ENCODE measurements around the gene MZT2A. TPM values are rescaled to one million over a fixed set of nuclear protein-coding genes. Genes with fewer than 3 reads are reported as not detected.

Gene MZT2A
- total and polyA plus RNA-seq, 9 of the 15 experiments (the other 6 are each of a cell fraction or from before 2014, with no cell fraction given): 5.8 to 355 (median 101) TPM

DNA sequence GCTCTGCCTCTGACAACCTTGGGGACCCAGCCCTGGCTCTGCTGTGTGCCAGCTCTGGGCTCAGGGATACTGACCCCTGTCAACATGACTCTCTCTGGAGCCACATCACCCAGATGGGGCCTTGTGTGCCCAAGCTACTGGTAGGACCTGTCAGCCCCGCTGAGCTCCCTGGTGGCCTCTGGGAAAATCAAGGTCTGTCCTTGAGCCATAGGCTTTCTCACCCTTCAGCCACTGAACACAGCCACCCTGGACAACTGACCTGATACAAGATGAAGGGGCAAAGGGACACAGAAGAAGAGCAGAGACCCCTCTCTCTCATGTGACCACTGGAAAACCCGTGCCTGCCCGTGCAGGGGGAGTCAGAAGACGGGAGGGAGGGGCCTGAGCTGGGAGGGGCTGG lies 43.3 kb upstream of the MZT2A start:
- no peaks in the 10 kb centered on the region for H3K9me1 ChIP-seq (ENCODE audit: control insufficient read depth, insufficient read depth, low read length)
- 12% methylated on average over 4 of the region's 4 CpGs for WGBS (ENCODE audit: insufficient coverage, low coverage, missing lambda C conversion rate)
- H3K4me3 ChIP-seq: no peak overlapping the region
- no peak overlapping the region for H3K4me2 ChIP-seq (ENCODE audit: insufficient read depth, low read length)
- ATAC-seq: no peak
- no peaks in the 10 kb centered on the region for H3K27me3 ChIP-seq (ENCODE audit: control insufficient read depth in 2 of 2, insufficient read depth in 2 of 2, low read length in 2 of 2)
- no peaks in the 10 kb centered on the region for H3K9me3 ChIP-seq (replicated peaks; ENCODE audit: control insufficient read depth, insufficient read depth, low read depth, low read length)
- no peak overlapping the region for H3K27ac ChIP-seq (ENCODE audit: extremely low read depth, low read depth, low read length)
- no peaks in the 10 kb centered on the region for H4K20me1 ChIP-seq (replicated peaks; ENCODE audit: control insufficient read depth, insufficient read depth, low read length)
- in situ Hi-C loops (cut with MboI) (no loop called here), intact Hi-C loops (cut with micrococcal nuclease) (no loop called here)
- ChIA-PET CTCF (ENCODE audit: low intra/inter-chr PET ratio) (no interaction called here), POLR2A (no interaction called here)
- no peaks in the 10 kb centered on the region for H3K36me3 ChIP-seq (ENCODE audit: control insufficient read depth, insufficient read depth, low read length)
- FAIRE-seq: no peak
- peaks cover 0 to 20% of the 10 kb centered on the region in 2 experiments; a peak in 2 of 5 replicates for H3K4me1 ChIP-seq (replicated peaks in 1 of 2; ENCODE audit: control insufficient read depth in 2 of 2, insufficient read depth in 2 of 2, low read length in 2 of 2)
- DNase-seq (ENCODE audit: extremely low read depth in 1 of 4, low spot score in 3 of 4): no peak
- no TSS peak for BruUV-seq (replicated peaks)
- H3K79me2 ChIP-seq (ENCODE audit: control insufficient read depth, insufficient read depth, low read length): no peaks in the 10 kb centered on the region
- TF ChIP-seq BRF1 (IDR thresholded peaks at IDR 0.05; ENCODE audit: borderline replicate concordance, extremely low read depth, insufficient read length): no peak
- TF ChIP-seq ZNF707 (CRISPR knock-in tag; conservative IDR thresholded peaks at IDR 0.05): no peak
- TF ChIP-seq FOXJ2 (tag; IDR thresholded peaks at IDR 0.05): no peak
- TF ChIP-seq TEAD4 (IDR thresholded peaks at IDR 0.05; ENCODE audit: low read length): no peak
- no peak for TF ChIP-seq TEAD4 (CRISPR knock-in tag; IDR thresholded peaks at IDR 0.05; ENCODE audit: borderline replicate concordance)
- TF ChIP-seq HNRNPUL1 (IDR thresholded peaks at IDR 0.05; ENCODE audit: low read length): no peak
- no peak for TF ChIP-seq HMGN3 (IDR thresholded peaks at IDR 0.05; ENCODE audit: borderline replicate concordance, extremely low read depth, insufficient read length, low read depth, low read length)
- no peak for TF ChIP-seq TCF3 (CRISPR knock-in tag; IDR thresholded peaks at IDR 0.05)
- TF ChIP-seq FOXA1 (IDR thresholded peaks at IDR 0.05; ENCODE audit: borderline replicate concordance): no peak
- TF ChIP-seq, protein P1, sequence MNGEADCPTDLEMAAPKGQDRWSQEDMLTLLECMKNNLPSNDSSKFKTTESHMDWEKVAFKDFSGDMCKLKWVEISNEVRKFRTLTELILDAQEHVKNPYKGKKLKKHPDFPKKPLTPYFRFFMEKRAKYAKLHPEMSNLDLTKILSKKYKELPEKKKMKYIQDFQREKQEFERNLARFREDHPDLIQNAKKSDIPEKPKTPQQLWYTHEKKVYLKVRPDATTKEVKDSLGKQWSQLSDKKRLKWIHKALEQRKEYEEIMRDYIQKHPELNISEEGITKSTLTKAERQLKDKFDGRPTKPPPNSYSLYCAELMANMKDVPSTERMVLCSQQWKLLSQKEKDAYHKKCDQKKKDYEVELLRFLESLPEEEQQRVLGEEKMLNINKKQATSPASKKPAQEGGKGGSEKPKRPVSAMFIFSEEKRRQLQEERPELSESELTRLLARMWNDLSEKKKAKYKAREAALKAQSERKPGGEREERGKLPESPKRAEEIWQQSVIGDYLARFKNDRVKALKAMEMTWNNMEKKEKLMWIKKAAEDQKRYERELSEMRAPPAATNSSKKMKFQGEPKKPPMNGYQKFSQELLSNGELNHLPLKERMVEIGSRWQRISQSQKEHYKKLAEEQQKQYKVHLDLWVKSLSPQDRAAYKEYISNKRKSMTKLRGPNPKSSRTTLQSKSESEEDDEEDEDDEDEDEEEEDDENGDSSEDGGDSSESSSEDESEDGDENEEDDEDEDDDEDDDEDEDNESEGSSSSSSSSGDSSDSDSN (IDR thresholded peaks at IDR 0.05; ENCODE audit: borderline replicate concordance in 1 of 2, low read depth in 2 of 2, low read length in 2 of 2): no peak
- TF ChIP-seq, protein P2, sequence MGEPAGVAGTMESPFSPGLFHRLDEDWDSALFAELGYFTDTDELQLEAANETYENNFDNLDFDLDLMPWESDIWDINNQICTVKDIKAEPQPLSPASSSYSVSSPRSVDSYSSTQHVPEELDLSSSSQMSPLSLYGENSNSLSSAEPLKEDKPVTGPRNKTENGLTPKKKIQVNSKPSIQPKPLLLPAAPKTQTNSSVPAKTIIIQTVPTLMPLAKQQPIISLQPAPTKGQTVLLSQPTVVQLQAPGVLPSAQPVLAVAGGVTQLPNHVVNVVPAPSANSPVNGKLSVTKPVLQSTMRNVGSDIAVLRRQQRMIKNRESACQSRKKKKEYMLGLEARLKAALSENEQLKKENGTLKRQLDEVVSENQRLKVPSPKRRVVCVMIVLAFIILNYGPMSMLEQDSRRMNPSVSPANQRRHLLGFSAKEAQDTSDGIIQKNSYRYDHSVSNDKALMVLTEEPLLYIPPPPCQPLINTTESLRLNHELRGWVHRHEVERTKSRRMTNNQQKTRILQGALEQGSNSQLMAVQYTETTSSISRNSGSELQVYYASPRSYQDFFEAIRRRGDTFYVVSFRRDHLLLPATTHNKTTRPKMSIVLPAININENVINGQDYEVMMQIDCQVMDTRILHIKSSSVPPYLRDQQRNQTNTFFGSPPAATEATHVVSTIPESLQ (CRISPR knock-in tag; IDR thresholded peaks at IDR 0.05): no peak
- no peak for TF ChIP-seq CHCHD3 (CRISPR knock-in tag; IDR thresholded peaks at IDR 0.05)
- TF ChIP-seq GABPB2 (CRISPR knock-in tag; conservative IDR thresholded peaks at IDR 0.05): no peak
- no peak for TF ChIP-seq CBFA2T3 (IDR thresholded peaks at IDR 0.05)
- no peak for TF ChIP-seq CEBPG (CRISPR knock-in tag; IDR thresholded peaks at IDR 0.05)
- TF ChIP-seq CEBPG (tag; conservative IDR thresholded peaks at IDR 0.05 in 1 of 2, IDR thresholded peaks at IDR 0.05 in 1 of 2): no peak
- no peak for TF ChIP-seq ZNF354B (CRISPR knock-in tag; IDR thresholded peaks at IDR 0.05)
- no peak for TF ChIP-seq PCBP1 (IDR thresholded peaks at IDR 0.05; ENCODE audit: low read depth, low read length, poor library complexity, severe bottlenecking)
- no peak for TF ChIP-seq YY1 (IDR thresholded peaks at IDR 0.05; ENCODE audit: borderline replicate concordance in 1 of 3, control insufficient read depth in 1 of 3, extremely low read depth in 1 of 3, insufficient read depth in 3 of 3, insufficient read length in 1 of 3, insufficient replicate concordance in 2 of 3, low read depth in 1 of 3, low read length in 2 of 3)
- TF ChIP-seq DMBX1 (CRISPR knock-in tag; IDR thresholded peaks at IDR 0.05; ENCODE audit: borderline replicate concordance): no peak
- no peak overlapping the region for H2AFZ ChIP-seq (ENCODE audit: low read depth, low read length)
- H3K9ac ChIP-seq (ENCODE audit: insufficient read depth in 1 of 2, low read depth in 2 of 2, low read length in 2 of 2): no peak overlapping the region

Measured in K562 (cell line).